HL-60 (cell line): Measurements from ENCODE around the gene KNSTRN.
A peak's percentile ranks its signal among the peaks of the same experiment; 100 is the strongest.

Source experiments
- DNase-seq, 2 experiments: peaks; one replicate each; pipeline ENCODE4 v3.0.0-alpha.2; 2010 to 2020; ENCODE audit warnings: low read depth in 1 of 2, low spot score in 1 of 2
- H3K27ac ChIP-seq: fragments of 250-450 bp; sonication (Bioruptor Pico); replicated peaks from 2 replicates; pipeline ENCODE4 v1.5.1; 2020; ENCODE audit warnings: mild to moderate bottlenecking, moderate library complexity
- H3K27me3 ChIP-seq: fragments of 250-450 bp; sonication (Bioruptor Pico); 2 replicates; pipeline ENCODE4 v1.5.1; 2021; ENCODE audit warnings: mild to moderate bottlenecking, moderate library complexity; ENCODE audit not compliant: insufficient read depth, poor library complexity, severe bottlenecking
- H3K4me3 ChIP-seq: replicated peaks from 2 replicates; pipeline ENCODE4 v1.5.1; 2011; ENCODE audit warnings: mild to moderate bottlenecking, control low read depth, low read length; ENCODE audit not compliant: insufficient read depth
- CTCF ChIP-seq: IDR thresholded peaks from one replicate; pipeline ENCODE4 v1.5.1; 2011; ENCODE audit warnings: low read length, control low read depth, inconsistent platforms; ENCODE audit not compliant: insufficient read depth
- GABPA ChIP-seq: IDR thresholded peaks from 2 replicates; pipeline ENCODE4 v1.6.1; 2012; ENCODE audit warnings: low read depth
- POLR2AphosphoS5 ChIP-seq: IDR thresholded peaks from 2 replicates; pipeline ENCODE4 v1.6.1; 2012; ENCODE audit warnings: low read depth
- REST ChIP-seq: IDR thresholded peaks from 2 replicates; pipeline ENCODE4 v1.6.1; 2012; ENCODE audit warnings: low read depth; ENCODE audit not compliant: insufficient replicate concordance
- SPI1 ChIP-seq: IDR thresholded peaks from 2 replicates; pipeline ENCODE4 v1.6.1; 2012; ENCODE audit warnings: low read depth, mild to moderate bottlenecking, borderline replicate concordance

Gene KNSTRN

GRCh38 chr15:40420071-40420713 is 37.7 kb downstream of the KNSTRN start:
- no peak for DNase-seq
- H3K27ac ChIP-seq, result no peak overlapping the region
- TF ChIP-seq GABPA, result no peak
- TF ChIP-seq CTCF, result no peak
- TF ChIP-seq SPI1, result no peak
- no peak for TF ChIP-seq REST
- TF ChIP-seq POLR2AphosphoS5, result no peak
- H3K4me3 ChIP-seq, result no peak overlapping the region
- H3K27me3 ChIP-seq, result no peaks in the 10 kb centered on the region

- no peaks in the 10 kb centered on the region for H3K27me3 ChIP-seq
- no peak for DNase-seq
- H3K27ac ChIP-seq, result no peak overlapping the region
- no peak overlapping the region for H3K4me3 ChIP-seq
- TF ChIP-seq REST, result no peak
- TF ChIP-seq SPI1, result no peak
- TF ChIP-seq GABPA, result no peak
- TF ChIP-seq CTCF, result no peak
- TF ChIP-seq POLR2AphosphoS5, result no peak
Observed at GRCh38 chr15:40420793-40421192, 38.3 kb downstream of the KNSTRN start.

- Histone ChIP-seq H3K27me3 (no peaks in the 10 kb centered on the region), H3K27ac (no peak overlapping the region), H3K4me3 (no peak overlapping the region; the same call in 1 of the 2 replicates)
- TF ChIP-seq CTCF, result peak; percentile 89
- TF ChIP-seq REST, result no peak
- TF ChIP-seq POLR2AphosphoS5, result no peak
- TF ChIP-seq GABPA, result no peak
- DNase-seq, result peak; percentile 66 to 85
Observed at GRCh38 chr15:40421246-40422157, 39.0 kb downstream of the KNSTRN start.
